ENCODE results near the gene C2orf15.
"Not testable (repeated sequence)": the region's sequence is repeated elsewhere in the genome, so short reads cannot be mapped to it uniquely, and the experiment has no call there.

Gene C2orf15, protein sequence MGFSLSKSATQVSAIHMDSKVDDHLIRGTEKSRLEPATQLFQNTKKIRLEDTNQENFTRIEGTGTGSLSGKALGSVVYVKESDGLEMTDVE

GRCh38 chr2:99141110-99142108 lies at the start of gene C2orf15:
Gene C2orf15 (plus strand): TSS chr2:99141707. CDS start chr2:99150559, 8,852 bp downstream.
- DNase-seq, result peak; percentile 97

GRCh38 chr2:99096728-99097127 lies 44.8 kb upstream of the C2orf15 start:
- no peak for DNase-seq

DNA sequence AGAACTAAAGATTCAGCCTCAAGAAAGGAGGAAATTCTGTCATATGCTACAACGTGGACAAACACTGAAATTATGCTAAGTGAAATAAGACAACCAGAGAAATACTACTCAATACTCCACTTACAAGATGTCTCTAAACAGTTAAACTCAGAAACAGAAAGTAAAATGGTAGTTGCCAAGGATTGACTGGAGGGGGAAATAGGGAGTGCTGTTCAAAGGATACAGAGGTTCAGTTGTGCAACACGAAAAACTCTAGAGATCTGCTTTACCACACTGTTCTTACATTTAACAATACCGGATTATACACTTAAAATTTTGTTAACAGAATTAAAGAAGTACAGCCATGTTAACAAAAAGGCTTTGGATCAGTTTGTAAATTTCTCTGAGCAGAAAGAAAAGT lies 39.8 kb upstream of the C2orf15 start:
- no peak for DNase-seq

DNA sequence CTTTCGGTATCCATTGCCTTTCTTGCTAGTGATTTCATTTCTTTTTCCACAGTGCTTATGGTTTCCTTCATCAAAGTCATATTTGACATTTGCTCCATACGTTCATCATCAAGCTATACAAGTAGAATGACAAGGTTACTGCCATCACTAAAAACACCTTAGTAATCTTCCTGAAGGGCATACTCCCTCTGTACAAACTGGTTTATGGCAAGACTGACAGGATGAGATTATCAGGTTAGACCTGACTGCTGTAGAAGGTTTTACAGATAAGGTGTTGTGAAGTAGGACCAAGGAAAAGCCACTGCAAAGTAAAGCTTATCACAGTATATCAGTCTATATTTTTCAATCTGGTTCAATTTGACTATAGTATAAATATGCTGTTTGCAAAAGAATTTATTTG lies 37.5 kb upstream of the C2orf15 start:
- DNase-seq, result no peak

- DNase-seq, result no peak
Measured at GRCh38 chr2:99106913-99107312, 34.6 kb upstream of the C2orf15 start.

DNA sequence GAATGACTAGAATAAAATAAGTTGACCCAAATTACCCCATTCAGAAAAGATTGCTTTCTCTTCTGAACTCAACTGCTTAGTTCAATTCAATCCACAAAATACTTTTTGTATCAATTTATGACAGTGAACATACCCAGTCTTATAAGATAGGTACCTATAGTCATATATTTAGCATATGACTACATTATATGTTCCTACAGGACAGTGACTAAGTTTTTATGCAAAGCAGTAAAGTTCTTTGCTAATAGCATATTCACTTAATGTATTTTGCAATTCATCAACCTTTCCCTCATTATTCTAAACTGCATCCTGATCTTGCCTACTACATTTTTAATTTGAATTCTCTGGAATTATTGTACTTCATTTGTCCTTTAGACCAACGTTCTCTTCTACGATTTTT lies 30.3 kb upstream of the C2orf15 start:
- no peak for DNase-seq

DNA sequence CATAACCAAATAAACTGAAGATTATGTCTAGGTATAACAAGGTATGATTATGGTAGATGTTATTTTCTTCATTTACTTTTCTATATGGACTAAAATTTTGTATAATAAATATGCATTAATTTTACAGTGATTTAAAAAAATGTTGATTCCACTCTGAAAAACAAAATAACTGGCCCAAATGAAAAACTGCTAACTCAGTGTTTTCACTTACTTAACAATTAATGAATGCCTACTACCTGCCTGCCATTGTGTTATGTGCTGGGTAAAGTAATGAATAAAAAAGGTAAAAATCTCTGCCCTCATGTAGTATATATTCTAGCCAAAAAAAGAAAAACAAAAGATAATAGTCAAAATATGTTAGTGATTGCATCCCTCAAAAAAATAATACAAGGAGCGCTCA lies 29.6 kb upstream of the C2orf15 start:
- no peak for DNase-seq

DNA sequence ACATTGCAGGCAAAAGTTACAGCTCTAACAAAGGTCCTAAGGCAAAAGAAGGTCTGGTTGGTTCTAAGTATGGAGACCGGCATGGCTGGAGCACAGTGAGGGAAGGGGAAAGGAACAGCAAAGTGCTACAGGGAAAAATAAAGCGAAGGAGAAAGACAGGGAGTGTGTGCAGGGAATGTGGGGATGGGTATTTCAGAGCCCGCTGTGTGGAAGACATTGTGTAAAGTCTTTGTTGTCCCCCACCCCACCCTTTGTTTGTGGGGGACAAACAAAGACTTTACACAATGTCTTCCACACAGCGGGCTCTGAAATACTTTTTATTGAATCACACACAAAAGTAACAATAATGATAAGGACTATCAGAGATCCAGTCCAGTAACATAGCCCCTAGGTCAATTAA lies 28.9 kb upstream of the C2orf15 start:
- no peak for DNase-seq

GRCh38 chr2:99127981-99128380 lies 13.5 kb upstream of the C2orf15 start:
- no peak for DNase-seq

GRCh38 chr2:99135044-99135556 lies 6.4 kb upstream of the C2orf15 start:
- not testable (repeated sequence) for DNase-seq

DNA sequence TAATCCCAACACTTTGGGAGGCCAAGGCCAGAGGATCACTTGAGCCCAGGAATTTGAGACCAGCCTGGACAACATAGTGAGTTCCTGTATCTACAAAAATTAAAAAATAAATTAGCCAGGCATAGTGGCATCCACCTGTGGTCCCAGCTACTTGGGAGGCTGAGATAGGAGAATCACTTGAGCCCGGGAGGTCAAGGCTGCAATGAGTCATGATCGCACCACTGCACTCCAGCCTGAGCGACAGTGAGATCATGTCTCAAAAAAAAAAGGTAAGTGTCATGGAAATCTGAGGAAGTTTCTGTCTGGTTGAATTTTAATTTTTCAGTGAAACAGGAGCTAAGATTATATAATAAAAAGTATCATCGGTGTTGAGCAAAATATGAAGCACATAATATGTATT lies 2.5 kb upstream of the C2orf15 start:
- DNase-seq, result no peak

GRCh38 chr2:99140056-99140859 lies 1.2 kb upstream of the C2orf15 start:
- no peak for DNase-seq

DNA sequence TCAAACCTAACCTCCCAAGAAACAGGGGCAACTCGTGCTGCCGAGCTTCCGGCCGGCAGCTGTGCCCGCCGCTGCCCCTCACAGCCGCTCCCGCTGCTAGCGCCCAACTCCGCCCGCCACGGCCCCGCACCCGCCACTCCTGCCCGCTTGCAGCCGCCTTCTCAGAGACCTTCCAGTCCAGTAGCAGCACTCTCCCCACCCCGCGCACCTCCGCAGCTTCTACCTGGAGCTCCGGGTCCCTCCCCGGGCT lies 722 bp upstream of the C2orf15 start:
- no peak for DNase-seq

DNA sequence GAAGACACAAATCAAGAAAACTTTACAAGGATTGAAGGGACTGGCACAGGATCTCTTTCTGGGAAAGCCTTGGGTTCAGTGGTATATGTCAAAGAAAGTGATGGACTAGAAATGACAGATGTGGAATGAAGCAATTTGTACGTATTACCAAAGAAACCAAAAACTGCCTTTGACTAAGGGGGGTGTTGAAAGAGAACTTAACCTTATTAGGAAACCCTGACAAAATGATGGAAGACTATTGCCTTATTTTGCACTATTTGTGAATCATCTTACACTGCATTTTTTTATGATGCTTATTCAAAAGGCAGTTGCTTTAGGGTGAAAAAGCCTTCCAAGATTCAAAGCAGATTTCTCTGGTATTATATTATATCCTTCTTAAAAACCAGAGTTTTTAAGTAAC lies 9.2 kb downstream of the C2orf15 start:
- no peak for DNase-seq

- DNase-seq, result no peak
Measured at GRCh38 chr2:99152199-99152895, 10.8 kb downstream of the C2orf15 start.

- no peak for DNase-seq
Measured at GRCh38 chr2:99153921-99154604, 12.6 kb downstream of the C2orf15 start.

- peak; percentile 93 for DNase-seq
Measured at GRCh38 chr2:99154643-99155536, 13.4 kb downstream of the C2orf15 start, which contains the start of the genes LIPT1 and TSGA10. Gene LIPT1 (plus strand): TSS chr2:99154967. CDS start chr2:99161958, 6,991 bp downstream. Gene TSGA10 (minus strand): TSS chr2:99154942. CDS start chr2:99109439, 45,503 bp downstream.

- DNase-seq, result no peak
Measured at GRCh38 chr2:99156891-99157290, 15.4 kb downstream of the C2orf15 start.

GRCh38 chr2:99158599-99158998 lies 17.1 kb downstream of the C2orf15 start:
- DNase-seq, result no peak

GRCh38 chr2:99159594-99159993 lies 18.1 kb downstream of the C2orf15 start:
- no peak for DNase-seq

DNA sequence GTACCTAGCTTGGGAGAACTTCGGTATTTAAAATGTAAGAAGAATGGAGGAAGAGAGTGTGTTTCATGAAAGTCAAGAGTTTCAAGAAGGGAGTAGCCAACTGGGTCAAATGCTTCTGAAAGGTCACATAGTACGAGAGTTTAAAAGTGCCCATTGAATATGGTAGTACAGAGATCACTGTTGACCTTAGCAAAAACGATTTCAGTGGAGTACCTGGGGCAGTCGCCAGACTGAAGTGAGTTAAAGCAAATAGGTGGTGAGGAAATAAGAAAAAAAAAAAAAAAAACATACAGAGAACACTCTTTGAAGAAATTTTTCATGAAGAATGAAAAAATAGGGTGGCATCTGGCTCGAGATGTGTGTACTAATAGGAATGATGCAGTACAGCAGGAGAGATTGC lies 24.7 kb downstream of the C2orf15 start:
- no peak for DNase-seq

All from stimulated activated CD4-positive, alpha-beta T cell treated with anti-CD3 and anti-CD28 coated beads, Interleukin-1b, Interleukin-23, amount 100 ng/mL, for 48 hours (primary cell).